ENCODE data around the gene TRAPPC10.

DNA sequence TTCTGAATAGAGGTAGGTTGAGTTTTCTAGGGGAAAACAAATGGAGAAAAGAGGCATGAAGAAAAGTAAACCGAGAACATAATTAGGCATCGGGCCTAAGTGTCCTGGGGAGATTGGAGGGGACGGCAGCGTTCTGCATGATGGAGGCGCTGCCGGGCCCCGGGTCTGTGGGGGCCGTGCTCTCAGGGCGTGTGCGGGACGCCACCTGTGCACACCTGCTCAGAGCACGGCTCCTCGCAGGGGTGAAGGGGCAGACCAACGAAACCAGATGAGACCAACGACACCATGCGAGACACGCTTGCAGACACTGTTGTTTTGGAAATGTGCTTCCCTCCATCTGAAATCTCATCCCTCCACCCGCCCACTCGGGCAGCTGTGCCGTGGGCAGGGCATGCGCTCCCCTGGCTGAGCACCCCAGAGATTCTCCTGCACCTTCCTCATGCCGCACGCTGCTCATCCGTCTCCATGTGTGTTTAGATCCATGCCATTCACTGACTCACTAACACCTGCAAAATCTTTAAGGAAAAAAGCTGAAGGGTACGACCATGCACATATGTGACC, 28.2 kb upstream of the TRAPPC10 start:
- TF ChIP-seq, protein P1, sequence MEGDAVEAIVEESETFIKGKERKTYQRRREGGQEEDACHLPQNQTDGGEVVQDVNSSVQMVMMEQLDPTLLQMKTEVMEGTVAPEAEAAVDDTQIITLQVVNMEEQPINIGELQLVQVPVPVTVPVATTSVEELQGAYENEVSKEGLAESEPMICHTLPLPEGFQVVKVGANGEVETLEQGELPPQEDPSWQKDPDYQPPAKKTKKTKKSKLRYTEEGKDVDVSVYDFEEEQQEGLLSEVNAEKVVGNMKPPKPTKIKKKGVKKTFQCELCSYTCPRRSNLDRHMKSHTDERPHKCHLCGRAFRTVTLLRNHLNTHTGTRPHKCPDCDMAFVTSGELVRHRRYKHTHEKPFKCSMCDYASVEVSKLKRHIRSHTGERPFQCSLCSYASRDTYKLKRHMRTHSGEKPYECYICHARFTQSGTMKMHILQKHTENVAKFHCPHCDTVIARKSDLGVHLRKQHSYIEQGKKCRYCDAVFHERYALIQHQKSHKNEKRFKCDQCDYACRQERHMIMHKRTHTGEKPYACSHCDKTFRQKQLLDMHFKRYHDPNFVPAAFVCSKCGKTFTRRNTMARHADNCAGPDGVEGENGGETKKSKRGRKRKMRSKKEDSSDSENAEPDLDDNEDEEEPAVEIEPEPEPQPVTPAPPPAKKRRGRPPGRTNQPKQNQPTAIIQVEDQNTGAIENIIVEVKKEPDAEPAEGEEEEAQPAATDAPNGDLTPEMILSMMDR (IDR thresholded peaks at IDR 0.05), result no peak
- no peak for TF ChIP-seq POLR2A (IDR thresholded peaks at IDR 0.05)
